ENCODE data around the gene CKMT1B.
"Not testable (repeated sequence)": the region's sequence is repeated elsewhere in the genome, so short reads cannot be mapped to it uniquely, and the experiment has no call there.

The CKMT1B gene

GRCh38 chr15:43593328-43594190, at the start of gene CKMT1B:
TSS of gene CKMT1B (plus strand) at chr15:43594027. CDS start at chr15:43594219, 192 bp downstream.
- not testable (repeated sequence) for DNase-seq

GRCh38 chr15:43544266-43544665, 49.6 kb upstream of the CKMT1B start:
- no peak for DNase-seq

GRCh38 chr15:43545426-43545825, 48.4 kb upstream of the CKMT1B start:
- no peak for DNase-seq

GRCh38 chr15:43547539-43547938, 46.3 kb upstream of the CKMT1B start:
- DNase-seq: no peak

GRCh38 chr15:43550527-43551363, 43.1 kb upstream of the CKMT1B start:
- no peak for DNase-seq

GRCh38 chr15:43552256-43552655, 41.6 kb upstream of the CKMT1B start:
- DNase-seq: no peak

GRCh38 chr15:43552986-43553385, 40.8 kb upstream of the CKMT1B start:
- DNase-seq: no peak

GRCh38 chr15:43562753-43563152, 31.1 kb upstream of the CKMT1B start:
- DNase-seq: not testable (repeated sequence)

- DNase-seq: not testable (repeated sequence)
These were observed 30.0 kb upstream of the CKMT1B start for GRCh38 chr15:43563793-43564192.

- DNase-seq: not testable (repeated sequence)
These were observed 27.2 kb upstream of the CKMT1B start for GRCh38 chr15:43566615-43567014.

GRCh38 chr15:43574607-43575006, 19.2 kb upstream of the CKMT1B start:
- DNase-seq: not testable (repeated sequence)

- not testable (repeated sequence) for DNase-seq
These were observed 3.9 kb upstream of the CKMT1B start, which contains the start of gene PPIP5K1 for GRCh38 chr15:43589778-43590466. TSS of gene PPIP5K1 (minus strand) at chr15:43590208. CDS start at chr15:43584504, 5,704 bp downstream.

GRCh38 chr15:43592841-43593240, 986 bp upstream of the CKMT1B start:
- DNase-seq: not testable (repeated sequence)

- not testable (repeated sequence) for DNase-seq
These were observed 5.3 kb downstream of the CKMT1B start for GRCh38 chr15:43599131-43599530.

- DNase-seq: not testable (repeated sequence)
These were observed 6.4 kb downstream of the CKMT1B start for GRCh38 chr15:43600200-43600599.

GRCh38 chr15:43602233-43602632, 8.4 kb downstream of the CKMT1B start:
- not testable (repeated sequence) for DNase-seq

GRCh38 chr15:43617750-43618149, 23.9 kb downstream of the CKMT1B start:
- not testable (repeated sequence) for DNase-seq

- not testable (repeated sequence) for DNase-seq
These were observed 24.9 kb downstream of the CKMT1B start, which contains the start of gene STRC for GRCh38 chr15:43618700-43619099. TSS of gene STRC (minus strand) at chr15:43618800. CDS start at chr15:43618722, 78 bp downstream.

GRCh38 chr15:43622068-43622799, 28.4 kb downstream of the CKMT1B start:
- not testable (repeated sequence) for DNase-seq

GRCh38 chr15:43625106-43625505, 31.3 kb downstream of the CKMT1B start:
- DNase-seq: no peak

- DNase-seq: not testable (repeated sequence)
These were observed 33.1 kb downstream of the CKMT1B start for GRCh38 chr15:43626937-43627336.

Data from CD4-positive, alpha-beta T cell treated with Interleukin-4 for 1 hour (primary cell).